B cell (primary cell): ENCODE results near the gene GINS2.

Experiments
- CTCF ChIP-seq: fragments of 200-600 bp; IDR thresholded peaks from one replicate; pipeline ENCODE4 v1.8.0; 2022; ENCODE audit warnings: antibody characterized with exemption, mild to moderate bottlenecking
- EZH2 ChIP-seq: IDR thresholded peaks from 2 replicates; pipeline ENCODE4 v1.6.1; 2012; ENCODE audit warnings: borderline replicate concordance, low read depth, mild to moderate bottlenecking, moderate library complexity, low read length; ENCODE audit not compliant: insufficient read depth, poor library complexity, severe bottlenecking

DNA sequence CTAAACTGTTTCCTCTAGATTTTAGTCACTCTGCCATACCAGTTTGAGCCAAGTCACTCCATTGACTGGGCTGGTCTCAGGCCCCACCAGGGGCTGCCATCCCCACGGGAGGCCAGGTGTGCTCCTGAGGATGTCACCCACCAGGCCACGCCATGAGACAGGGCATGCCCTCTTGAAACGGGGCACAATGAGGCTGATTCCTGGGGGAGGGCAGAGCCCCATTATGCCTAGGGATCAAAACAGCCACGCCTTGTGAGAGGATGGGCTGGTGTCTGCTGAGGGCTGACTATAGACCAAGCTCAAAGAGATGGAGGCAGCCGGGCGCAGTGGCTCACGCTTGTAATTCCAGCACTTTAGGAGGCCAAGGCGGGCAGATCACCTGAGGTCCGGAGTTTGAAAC is 21.5 kb downstream of the GINS2 start:
- TF ChIP-seq CTCF (no peak), EZH2 (no peak)
